HG02981 (cell line): ENCODE results near the gene PREP.
"Not testable (repeated sequence)": the region's sequence is repeated elsewhere in the genome, so short reads cannot be mapped to it uniquely, and the experiment has no call there.

Experiments
- ATAC-seq: cut with Tn5 transposase; IDR thresholded peaks from one replicate; pipeline ENCODE4 v1.9.1; 2021; ENCODE audit warnings: mild to moderate bottlenecking, moderate library complexity; ENCODE audit not compliant: unreplicated experiment

The PREP gene

DNA sequence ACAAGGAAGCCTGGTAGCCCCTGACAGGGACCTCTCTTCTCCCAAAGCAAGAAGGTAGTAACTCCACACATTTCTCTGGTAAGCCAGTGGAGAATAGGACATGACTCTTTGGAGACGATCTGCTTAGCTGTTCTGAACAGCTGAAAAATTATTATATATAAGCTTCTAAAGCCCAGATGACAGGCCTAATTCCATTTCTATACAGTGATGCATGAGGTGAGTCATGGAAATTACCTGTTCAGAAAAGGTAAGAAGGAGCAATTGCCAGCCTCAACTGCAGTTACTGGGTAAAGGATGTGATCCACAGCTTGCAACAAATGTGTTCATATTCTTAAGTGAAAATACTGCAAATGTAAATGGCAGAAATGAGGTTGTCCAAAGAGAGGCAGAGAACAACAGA lies 54.0 kb downstream of the PREP start:
- ATAC-seq, result no peak

- no peak for ATAC-seq
Observed at GRCh38 chr6:105346052-105346451, 56.8 kb downstream of the PREP start.

- no peak for ATAC-seq
Observed at GRCh38 chr6:105345506-105345905, 57.4 kb downstream of the PREP start.

GRCh38 chr6:105344881-105345370 lies 58.0 kb downstream of the PREP start:
- no peak for ATAC-seq

DNA sequence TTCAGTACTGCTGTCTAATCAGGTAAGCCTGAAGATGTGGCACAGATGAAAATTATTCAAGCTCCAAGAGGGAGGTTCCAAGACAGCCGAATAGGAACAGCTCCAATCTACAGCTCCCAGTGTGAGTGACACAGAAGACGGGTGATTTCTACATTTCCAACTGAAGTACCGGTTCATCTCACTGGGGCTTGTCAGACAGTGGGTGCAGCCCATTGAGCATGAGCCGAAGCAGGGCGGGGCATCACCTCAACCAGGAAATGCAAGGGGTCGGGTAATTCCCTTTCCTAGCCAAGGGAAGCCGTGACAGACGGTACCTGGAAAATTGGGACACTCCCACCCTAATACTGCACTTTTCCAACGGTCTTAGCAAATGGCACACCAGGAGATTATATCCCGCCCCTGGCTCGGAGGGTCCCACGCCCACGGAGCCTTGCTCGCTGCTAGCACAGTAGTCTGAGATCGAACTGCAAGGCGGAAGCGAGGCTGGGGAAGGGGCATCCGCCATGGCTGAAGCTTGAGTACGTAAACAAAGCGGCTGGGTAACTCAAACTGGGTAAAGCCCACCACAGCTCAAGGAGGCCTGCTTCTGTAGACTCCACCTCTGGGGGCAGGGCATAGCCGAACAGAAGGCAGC lies 64.4 kb downstream of the PREP start:
- not testable (repeated sequence) for ATAC-seq

GRCh38 chr6:105336986-105337385 lies 65.9 kb downstream of the PREP start:
- ATAC-seq, result no peak

GRCh38 chr6:105332576-105332975 lies 70.3 kb downstream of the PREP start:
- no peak for ATAC-seq

DNA sequence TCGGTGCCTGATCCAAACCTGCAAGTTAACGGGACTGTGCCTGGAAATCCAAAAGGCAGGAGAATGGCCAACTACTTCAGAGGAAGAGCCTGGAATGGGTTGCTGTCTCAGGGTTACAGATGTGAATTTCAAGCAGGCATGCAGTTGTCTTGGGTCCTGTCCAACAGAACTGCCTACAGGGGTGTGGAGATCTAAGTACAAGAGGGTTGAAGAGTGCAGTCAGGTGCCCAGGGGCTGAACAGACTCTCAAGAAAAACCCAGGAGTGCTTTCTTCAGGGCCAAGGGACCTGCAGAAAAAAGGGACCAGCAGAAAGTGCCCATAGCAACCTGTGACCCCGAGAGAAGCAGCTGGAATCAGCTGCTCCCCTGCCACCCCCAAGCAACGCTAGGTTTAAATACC lies 71.0 kb downstream of the PREP start:
- no peak for ATAC-seq

GRCh38 chr6:105330913-105331312 lies 72.0 kb downstream of the PREP start:
- ATAC-seq, result no peak

DNA sequence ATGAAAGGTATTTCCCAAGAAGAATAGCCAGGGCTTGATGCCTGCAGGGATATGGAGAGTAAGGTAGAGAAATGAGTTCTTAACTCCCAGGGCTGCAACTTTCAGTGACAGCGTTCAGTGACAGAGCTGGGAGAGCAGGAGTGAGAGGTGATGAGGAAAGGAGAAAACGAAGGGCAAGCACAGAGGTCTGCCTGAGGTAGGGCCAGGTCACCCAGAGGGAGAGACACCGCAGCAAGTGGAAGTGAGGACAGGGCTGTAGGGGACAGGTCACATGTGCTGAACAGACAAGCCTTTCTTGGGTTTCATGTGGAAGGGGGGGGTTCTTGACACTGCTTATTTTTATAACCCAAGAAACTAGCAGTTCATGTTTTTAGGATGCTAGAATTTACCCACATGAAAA lies 72.5 kb downstream of the PREP start:
- no peak for ATAC-seq

DNA sequence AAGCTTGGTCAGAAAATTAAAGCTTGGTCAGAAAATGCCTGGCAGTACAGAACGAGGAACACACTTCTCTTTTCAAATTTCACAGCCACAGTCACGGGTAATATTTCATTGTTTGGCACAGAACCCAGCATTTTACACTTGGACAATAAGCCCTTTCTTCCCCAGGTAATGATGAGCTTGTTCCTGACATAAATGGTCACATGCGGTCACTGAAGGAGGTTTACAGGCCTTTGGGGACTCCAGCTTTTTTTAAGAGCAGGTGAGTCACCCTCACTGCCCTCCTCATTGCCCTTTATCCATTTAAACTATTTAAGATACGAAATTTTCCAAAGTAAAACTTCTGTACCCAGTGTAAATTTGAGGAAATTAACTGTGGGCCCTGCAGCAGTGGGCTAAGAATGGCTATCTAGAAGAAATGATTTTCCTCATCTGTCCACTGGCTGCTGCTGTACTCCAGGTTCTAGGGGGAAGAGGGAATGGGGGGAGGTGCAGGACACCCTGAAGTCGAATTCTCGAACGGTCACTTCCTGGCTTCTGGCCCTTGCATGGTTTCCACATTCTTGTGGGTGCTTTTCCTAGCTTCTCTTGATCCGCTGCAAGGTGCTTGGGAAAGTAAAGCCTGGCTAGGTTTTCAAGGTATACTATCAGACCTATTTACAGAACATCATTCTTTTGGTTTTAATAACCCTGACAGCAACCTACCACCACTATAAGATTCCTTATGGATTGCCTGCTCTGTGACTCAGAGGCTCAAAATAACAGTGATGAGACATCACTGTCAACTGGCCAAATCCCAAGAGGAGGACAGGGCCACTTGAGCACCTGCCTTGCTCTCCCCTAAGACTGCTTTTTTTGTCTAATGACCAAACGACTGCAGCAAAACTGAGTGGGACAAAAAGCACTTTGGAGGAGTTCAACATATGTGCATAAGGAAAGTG lies 75.8 kb downstream of the PREP start:
- no peak for ATAC-seq

DNA sequence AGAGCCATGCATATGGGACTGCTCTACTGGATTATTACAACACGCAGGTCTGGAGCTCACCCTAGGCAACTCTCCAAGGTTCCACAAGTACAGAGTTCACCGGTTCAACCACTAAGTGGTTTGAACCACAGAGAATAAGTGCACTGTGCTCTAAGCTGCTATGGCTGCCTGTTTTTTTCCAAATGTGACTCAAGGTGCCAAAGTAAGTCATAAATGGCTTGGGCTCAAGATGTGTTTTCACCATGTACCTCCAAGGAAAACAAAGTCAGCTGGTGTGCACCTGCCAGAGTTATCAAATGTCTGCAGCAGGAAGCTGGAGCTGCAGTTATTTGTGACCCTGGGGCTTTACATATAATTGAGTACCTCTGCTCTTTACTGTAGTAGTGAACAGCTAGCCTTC lies 76.7 kb downstream of the PREP start:
- ATAC-seq, result no peak

- no peak for ATAC-seq
Observed at GRCh38 chr6:105324386-105324950, 78.4 kb downstream of the PREP start.

- no peak for ATAC-seq
Observed at GRCh38 chr6:105322499-105323225, 80.2 kb downstream of the PREP start.

DNA sequence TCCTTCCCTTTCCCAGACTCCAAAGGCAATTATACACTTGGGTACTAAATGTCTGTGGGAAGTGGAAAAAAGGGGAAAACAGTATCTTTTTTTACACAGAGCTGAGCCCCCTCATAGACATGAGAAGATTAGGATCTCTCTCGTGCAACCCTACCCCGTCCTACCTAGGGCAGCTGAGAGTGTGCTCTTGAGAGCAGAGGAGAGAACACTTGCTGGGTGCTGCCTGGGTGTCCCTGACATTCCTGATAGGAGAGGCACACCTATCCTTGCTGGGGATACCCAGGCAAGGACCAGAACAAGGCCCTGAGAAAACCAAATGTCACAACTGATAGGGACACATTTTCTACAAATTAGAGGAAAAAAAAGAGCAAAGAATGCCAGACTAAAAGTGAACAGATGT lies 81.2 kb downstream of the PREP start:
- ATAC-seq, result no peak

DNA sequence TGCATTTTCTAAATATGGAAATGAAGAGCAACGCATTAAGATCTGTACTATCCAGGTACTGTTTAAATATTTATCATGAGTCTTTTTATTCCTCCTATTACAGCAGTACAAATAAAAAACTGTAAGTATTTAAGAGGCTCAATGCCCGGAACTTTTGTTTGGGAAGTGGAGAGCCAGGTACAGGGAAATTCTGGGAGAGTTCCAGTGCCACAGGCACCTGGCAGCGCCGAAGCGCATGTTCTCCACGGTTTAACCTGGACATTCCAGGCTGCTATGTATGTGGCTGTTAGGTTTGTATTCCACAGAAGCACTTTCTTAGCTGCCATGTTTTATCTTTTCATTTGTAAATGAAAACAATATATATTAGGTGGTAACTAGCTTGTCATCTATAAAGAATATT lies 81.7 kb downstream of the PREP start:
- no peak for ATAC-seq

DNA sequence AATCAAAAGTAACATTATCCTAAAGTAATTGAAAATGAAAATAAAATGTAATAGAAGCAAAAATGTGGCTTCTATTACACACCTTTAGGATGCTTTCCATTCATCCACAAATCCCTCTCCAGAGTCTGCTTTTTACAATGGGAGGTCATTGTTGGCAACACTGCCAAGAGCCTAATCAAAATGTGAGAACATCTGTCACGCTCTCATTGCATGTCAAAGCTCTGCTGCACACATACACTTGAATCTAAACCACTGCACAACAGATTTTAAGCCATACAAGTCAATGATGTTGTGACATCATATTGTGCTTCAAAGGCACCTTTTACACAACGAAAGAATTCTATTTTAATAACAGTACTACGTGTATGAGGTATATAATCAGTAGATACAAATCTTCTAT lies 82.1 kb downstream of the PREP start:
- ATAC-seq, result no peak

- ATAC-seq, result no peak
Observed at GRCh38 chr6:105320271-105320670, 82.6 kb downstream of the PREP start.

- ATAC-seq, result no peak
Observed at GRCh38 chr6:105319331-105319730, 83.6 kb downstream of the PREP start.

GRCh38 chr6:105318660-105319059 lies 84.2 kb downstream of the PREP start:
- no peak for ATAC-seq
